T-helper 1 cell treated with Interleukin-12 subunit alpha and Interleukin-12 subunit beta and Interleukin-4 antibody, amounts not matched to agents 30 μg/mL and 1 μg/mL, for 36 hours (primary cell): Measurements from ENCODE around the gene HIGD1C.
"Not testable (repeated sequence)": the region's sequence is repeated elsewhere in the genome, so short reads cannot be mapped to it uniquely, and the experiment has no call there.

Experiments
- H3K27ac Mint-ChIP-seq: one replicate; pipeline ENCODE4 v1.8.0; 2021; ENCODE audit warnings: mild to moderate bottlenecking, mixed read lengths
- H3K27me3 Mint-ChIP-seq: one replicate; pipeline ENCODE4 v1.8.0; 2021; ENCODE audit warnings: low read depth, mixed read lengths
- H3K36me3 Mint-ChIP-seq: one replicate; pipeline ENCODE4 v1.8.0; 2021; ENCODE audit warnings: low read depth, mixed read lengths
- H3K4me1 Mint-ChIP-seq: one replicate; pipeline ENCODE4 v1.8.0; 2021; ENCODE audit warnings: low read depth, mixed read lengths
- H3K4me3 Mint-ChIP-seq: one replicate; pipeline ENCODE4 v1.8.0; 2021; ENCODE audit warnings: mild to moderate bottlenecking, moderate library complexity, mixed read lengths
- H3K9me3 Mint-ChIP-seq: one replicate; pipeline ENCODE4 v1.8.0; 2021; ENCODE audit warnings: mixed read lengths

Gene HIGD1C

DNA sequence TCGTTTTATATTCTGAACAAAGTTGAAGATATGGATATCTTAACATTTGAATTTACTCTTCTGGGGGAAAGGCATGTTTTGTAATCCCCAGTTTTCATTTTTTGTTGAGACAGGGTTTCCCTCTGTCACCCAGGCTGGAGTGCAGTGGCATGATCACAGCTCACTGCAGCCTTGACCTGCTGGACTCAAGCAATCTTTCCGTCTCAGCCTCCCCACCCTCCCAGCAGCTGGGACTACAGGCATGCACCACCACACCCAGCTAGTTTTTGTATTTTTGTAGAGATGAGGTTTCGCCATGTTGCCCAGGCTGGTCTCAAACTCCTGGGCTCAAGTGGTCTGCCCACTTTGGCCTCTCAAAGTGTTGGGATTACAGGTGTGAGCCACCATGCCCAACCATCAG, 25.4 kb upstream of the HIGD1C start:
- not testable (repeated sequence) for H3K27ac Mint-ChIP-seq, H3K27me3 Mint-ChIP-seq
- H3K4me1 Mint-ChIP-seq = peaks cover 26% of the 10 kb centered on the region

DNA sequence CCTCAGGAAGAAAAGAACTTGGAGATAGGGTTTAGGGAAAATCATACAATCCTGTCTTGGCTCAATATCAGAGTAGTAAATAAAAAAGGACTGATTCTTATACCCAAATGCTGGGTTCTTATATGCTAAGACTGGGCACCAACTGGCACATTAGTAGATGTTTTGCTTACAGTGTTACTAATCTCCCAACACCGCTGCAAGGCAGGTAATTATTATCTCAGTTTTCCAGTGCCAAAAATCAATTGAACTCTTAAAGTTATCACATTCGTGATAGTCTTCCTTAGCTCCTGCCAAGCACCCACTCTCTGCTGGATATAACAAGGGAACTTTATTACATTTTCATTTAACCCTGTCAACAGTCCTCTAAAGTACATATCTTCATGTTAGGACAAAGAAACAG, 25.0 kb upstream of the HIGD1C start:
- no peak overlapping the region for H3K4me3 Mint-ChIP-seq

More for the DNA sequence above, 25.4 kb upstream of the HIGD1C start:
- H3K9me3 Mint-ChIP-seq, H3K4me3 Mint-ChIP-seq, H3K36me3 Mint-ChIP-seq: not testable (repeated sequence)

DNA sequence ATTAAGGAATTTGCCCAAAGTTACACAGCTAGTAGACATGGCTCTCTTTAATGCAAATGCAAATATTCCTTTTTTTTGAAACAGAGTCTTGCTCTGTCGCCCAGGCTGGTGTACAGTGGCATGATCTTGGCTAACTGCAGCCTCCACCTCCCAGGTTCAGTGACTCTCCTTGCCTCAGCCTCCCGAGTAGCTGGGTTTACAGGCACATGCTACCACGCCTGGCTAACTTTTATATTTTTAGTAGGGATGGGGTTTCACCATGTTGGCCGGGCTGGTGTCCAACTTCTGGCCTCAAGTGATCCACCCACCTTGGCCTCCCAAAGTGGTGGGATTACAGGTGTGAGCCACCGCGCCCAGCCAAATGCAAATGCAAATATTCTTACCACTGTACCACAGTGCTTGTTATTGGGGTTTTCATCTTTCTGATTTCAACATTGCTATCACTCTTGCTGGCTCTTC, 24.5 kb upstream of the HIGD1C start:
- H3K27me3 Mint-ChIP-seq = no peaks in the 10 kb centered on the region
- H3K36me3 Mint-ChIP-seq = no peaks in the 10 kb centered on the region
- no peaks in the 10 kb centered on the region for H3K9me3 Mint-ChIP-seq
- no peak overlapping the region for H3K4me3 Mint-ChIP-seq
- peaks cover 27% of the 10 kb centered on the region for H3K4me1 Mint-ChIP-seq
- no peak overlapping the region for H3K27ac Mint-ChIP-seq

More for the DNA sequence above, 25.0 kb upstream of the HIGD1C start:
- Mint-ChIP-seq H3K27ac (no peak overlapping the region), H3K4me1 (peaks cover 26% of the 10 kb centered on the region), H3K36me3 (no peaks in the 10 kb centered on the region), H3K27me3 (no peaks in the 10 kb centered on the region), H3K9me3 (no peaks in the 10 kb centered on the region)

DNA sequence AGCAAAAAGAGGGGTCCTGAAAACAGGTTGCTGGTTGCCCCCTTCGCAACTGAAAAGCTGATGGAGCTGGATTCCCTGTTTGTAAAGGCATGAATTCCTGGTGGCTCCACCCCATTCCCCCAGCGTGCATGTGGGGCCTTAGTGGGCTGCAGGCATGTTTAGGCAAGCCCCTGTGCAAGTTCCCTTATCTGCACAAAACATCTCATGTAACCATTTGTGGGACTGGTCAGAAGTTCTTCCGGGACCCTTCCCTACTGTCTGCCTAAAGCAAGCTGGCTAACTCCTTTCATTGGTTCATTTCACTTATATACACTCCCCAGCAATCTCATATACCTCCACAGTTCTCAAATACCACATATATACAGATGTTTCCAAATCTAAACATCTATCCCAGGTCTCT, 24.0 kb upstream of the HIGD1C start:
- Mint-ChIP-seq H3K4me1 (peaks cover 31% of the 10 kb centered on the region), H3K27ac (no peak overlapping the region), H3K36me3 (no peaks in the 10 kb centered on the region), H3K4me3 (no peak overlapping the region), H3K27me3 (no peaks in the 10 kb centered on the region), H3K9me3 (no peaks in the 10 kb centered on the region)

DNA sequence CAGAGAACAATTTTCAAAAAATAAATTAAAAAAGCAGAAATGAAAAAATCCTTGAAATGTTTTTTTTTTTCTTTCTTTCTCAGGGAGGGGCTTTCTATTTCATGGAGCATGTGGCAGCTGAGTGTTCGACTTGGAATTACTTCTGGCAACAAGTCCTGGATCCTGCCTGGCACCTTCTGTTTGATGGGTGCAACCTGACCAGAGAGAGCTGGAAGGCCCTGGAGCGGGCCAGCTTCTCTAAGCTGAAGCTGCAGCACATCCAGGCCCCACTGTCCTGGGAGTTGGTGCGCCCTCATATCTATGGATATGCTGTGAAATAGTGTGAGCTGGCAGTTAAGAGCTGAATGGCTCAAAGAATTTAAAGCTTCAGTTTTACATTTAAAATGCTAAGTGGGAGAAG, 22.5 kb upstream of the HIGD1C start:
- no peaks in the 10 kb centered on the region for H3K36me3 Mint-ChIP-seq
- no peak overlapping the region for H3K27ac Mint-ChIP-seq
- H3K27me3 Mint-ChIP-seq = no peaks in the 10 kb centered on the region
- H3K9me3 Mint-ChIP-seq = no peaks in the 10 kb centered on the region
- H3K4me3 Mint-ChIP-seq = no peak overlapping the region
- H3K4me1 Mint-ChIP-seq = peaks cover 31% of the 10 kb centered on the region

DNA sequence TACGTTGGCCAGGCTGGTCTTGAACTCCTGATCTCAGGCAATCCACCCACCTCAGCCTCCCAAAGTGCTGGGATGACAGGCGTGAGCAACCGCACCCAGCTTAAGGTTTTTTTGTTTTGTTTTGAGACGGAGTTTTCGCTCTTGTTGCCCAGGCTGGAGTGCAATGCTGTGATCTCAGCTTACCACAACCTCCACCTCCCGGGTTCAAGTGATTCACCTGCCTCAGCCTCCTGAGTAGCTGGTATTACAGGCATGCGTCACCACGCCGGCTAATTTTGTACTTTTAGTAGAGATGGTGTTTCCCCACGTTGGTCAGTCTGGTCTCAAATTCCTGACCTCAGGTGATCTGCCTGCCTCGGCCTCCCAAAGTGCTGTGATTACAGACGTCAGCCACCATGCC, 21.9 kb upstream of the HIGD1C start:
- H3K27ac Mint-ChIP-seq, H3K4me3 Mint-ChIP-seq: not testable (repeated sequence)

DNA sequence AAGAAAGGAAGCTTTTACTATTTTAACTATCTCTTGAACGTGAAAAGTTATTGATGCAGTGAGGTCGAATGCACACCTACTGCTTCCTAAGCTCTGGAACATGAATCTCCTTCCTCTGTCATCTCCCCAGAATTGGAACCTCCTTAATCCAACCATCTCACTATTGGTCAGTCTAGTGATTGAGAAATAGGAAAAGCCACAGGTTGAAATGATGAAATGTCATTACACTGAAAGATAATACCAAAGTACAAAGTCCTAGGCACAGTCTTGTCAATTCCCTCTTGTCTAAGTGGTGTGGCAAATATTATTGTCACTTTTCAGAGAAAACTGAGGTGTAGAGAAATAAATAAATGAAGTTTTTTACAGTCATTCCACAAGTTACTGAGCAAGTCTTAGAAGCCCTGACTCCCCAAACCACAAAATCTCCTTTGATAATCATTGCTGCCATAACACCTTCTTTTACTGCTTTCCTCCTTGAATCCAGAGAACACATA, 19.5 kb upstream of the HIGD1C start:
- Mint-ChIP-seq H3K27ac (no peak overlapping the region), H3K4me3 (no peak overlapping the region), H3K27me3 (no peaks in the 10 kb centered on the region), H3K4me1 (peaks cover 22% of the 10 kb centered on the region), H3K9me3 (peaks cover 7% of the 10 kb centered on the region), H3K36me3 (no peaks in the 10 kb centered on the region)

More for the DNA sequence above, 21.9 kb upstream of the HIGD1C start:
- H3K4me1 Mint-ChIP-seq = peaks cover 25% of the 10 kb centered on the region
- H3K27me3 Mint-ChIP-seq, H3K36me3 Mint-ChIP-seq, H3K9me3 Mint-ChIP-seq: not testable (repeated sequence)

DNA sequence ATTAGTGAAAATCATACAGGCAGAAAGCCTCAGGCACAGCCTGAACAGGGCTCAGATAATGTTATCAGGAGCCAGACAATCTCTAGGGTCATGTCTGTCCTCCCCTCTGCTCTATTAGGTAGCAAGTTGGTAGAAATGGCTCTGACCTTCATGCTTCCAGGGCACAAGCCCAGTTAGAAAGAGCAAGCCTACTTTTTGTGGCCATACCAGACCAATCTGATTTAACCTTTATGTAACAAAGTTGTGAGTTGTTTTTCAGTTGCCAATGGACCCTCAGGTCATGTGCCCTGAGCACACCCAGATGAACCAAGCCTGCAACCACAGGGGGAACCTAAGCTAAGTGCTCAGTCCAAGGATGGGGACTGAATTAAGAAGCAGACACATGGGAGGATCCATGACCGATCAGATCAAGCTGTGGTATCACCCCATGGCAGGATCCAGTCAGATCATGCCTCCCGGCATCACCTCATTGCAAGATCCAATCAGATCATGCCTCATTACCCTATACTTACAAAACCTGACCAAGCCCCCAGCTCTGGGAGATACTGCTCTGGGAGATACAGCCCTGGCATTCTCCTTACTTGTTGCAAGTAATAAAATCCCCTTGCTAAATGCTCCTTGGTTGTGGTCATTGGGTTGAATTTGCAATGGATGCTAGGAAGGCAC, 18.8 kb upstream of the HIGD1C start:
- Mint-ChIP-seq H3K4me3 (no peak overlapping the region), H3K36me3 (peaks cover 2% of the 10 kb centered on the region), H3K4me1 (peaks cover 20% of the 10 kb centered on the region), H3K27ac (no peak overlapping the region), H3K9me3 (peaks cover 9% of the 10 kb centered on the region), H3K27me3 (no peaks in the 10 kb centered on the region)

DNA sequence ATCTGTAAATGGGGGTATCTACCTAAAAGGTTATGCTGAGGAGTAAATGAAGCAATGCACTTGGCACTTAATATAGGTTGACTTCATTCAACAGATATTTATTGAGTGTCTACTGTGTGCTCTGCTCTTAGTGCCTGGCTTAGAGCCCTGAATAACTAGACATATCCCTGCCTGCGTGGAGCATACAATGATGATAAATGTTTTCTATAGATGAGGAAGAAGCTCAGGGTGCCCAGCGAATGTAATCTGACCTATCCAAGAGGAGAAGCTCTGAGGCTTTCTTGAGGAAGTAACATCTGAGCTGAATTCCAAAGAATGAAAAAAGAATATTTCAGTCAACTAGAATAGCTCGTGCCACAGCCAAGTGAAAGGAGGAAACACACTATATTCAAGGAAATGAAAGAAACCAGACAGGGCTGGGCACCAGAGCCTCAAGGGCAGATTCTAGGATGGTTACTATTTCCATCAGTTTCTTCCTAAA, 17.9 kb upstream of the HIGD1C start:
- Mint-ChIP-seq H3K9me3 (peaks cover 17% of the 10 kb centered on the region), H3K4me1 (peaks cover 20% of the 10 kb centered on the region), H3K27me3 (no peaks in the 10 kb centered on the region), H3K4me3 (no peak overlapping the region), H3K27ac (peak overlapping the region; percentile 11), H3K36me3 (peaks cover 5% of the 10 kb centered on the region)

DNA sequence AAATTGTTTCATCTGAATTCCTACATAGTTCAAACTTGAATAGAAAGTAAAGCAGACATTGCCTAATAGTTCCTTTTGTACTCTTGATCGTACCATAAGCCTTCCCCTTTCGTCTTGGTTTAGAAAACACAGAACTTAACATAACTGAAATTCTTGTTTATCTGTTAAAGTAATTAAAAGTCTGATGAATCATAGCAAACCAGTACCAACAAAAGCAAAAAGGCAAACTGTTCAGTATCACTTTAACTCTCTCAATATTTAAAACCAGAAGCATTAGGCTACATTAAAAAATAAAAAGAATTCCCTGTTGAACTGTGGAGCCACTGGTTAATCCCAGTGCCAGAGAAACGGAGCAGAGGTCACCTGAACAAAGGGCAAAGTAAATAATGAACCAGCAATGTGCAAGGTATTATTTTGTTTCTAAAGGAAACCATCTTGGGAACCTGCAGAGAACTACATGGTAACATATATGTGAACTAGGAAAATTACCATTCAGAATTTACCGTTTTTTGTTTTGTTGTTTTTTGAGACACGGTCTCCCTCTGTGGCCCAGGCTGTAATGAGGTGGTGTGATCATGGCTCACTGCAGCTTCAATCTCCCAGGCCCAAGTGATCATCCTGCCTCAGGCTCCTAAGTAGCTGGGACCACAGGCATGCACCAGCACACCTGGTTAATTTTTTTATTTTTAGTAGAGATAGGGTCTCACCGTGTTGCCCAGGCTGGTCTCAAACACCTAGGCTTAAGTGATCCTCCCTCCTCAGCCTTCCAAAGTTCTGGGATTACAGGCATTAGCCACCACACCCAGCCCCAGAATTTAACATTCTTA, 17.1 kb upstream of the HIGD1C start:
- H3K27me3 Mint-ChIP-seq = no peaks in the 10 kb centered on the region
- H3K9me3 Mint-ChIP-seq = peaks cover 19% of the 10 kb centered on the region
- H3K27ac Mint-ChIP-seq = no peak overlapping the region
- H3K4me3 Mint-ChIP-seq = no peak overlapping the region
- H3K4me1 Mint-ChIP-seq = peaks cover 20% of the 10 kb centered on the region
- H3K36me3 Mint-ChIP-seq = peaks cover 6% of the 10 kb centered on the region

DNA sequence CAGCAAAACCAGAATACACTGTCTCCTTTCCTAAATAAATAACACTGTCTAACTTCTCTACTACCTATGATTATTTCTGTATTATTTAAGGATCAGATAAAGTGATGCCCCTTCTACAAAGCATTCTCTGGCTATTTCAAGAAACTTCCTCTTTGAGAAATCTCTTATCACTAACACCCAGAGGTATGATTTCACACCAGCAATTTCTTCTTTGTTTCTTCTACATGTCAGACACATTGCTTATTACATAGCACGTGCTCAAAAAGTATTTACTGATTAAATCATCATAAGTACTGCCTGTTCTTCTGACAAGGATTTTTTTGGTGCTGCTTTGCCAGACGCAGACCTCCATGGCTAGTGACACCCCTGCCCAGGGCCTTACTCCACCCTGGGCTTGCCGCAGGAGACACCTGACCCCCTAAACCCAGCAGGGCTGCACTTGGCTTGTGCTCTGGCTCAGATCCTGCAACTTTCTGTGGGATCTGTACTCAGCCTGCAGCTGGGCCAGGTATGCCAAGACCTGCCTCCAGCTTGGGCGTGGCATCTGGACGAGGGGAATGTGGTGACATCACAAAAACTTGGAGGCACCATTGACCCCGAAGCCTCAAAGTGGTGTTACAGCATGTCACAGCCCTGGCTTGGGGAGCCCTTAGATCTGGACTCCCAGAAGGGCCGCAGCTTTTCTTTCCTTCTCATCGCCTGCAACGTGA, 15.4 kb upstream of the HIGD1C start:
- Mint-ChIP-seq H3K36me3 (peaks cover 6% of the 10 kb centered on the region), H3K9me3 (peaks cover 19% of the 10 kb centered on the region), H3K27ac (no peak overlapping the region), H3K4me3 (no peak overlapping the region), H3K4me1 (peaks cover 20% of the 10 kb centered on the region), H3K27me3 (no peaks in the 10 kb centered on the region)

DNA sequence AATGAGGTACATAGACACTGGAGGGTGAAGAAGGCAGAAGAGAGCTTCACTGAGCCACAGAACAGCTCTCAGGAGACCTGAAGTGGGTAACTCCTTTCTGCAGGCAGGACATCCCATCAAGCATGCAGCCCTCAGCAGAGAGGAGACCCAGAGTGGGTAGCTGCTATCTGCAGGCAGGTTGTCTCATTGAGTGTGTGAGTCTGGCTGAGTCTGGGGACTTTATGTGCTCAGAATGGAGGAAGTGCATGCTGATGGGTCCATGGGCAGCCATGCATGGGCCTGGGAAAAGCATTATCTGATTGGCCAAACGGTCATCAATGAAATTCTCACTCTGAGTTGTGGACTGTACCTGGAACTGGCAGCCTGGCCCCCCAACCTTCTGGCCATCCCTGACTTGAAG, 14.7 kb upstream of the HIGD1C start:
- Mint-ChIP-seq H3K9me3 (peaks cover 19% of the 10 kb centered on the region), H3K27ac (no peak overlapping the region), H3K4me3 (no peak overlapping the region), H3K27me3 (no peaks in the 10 kb centered on the region), H3K4me1 (peaks cover 18% of the 10 kb centered on the region), H3K36me3 (peaks cover 6% of the 10 kb centered on the region)

DNA sequence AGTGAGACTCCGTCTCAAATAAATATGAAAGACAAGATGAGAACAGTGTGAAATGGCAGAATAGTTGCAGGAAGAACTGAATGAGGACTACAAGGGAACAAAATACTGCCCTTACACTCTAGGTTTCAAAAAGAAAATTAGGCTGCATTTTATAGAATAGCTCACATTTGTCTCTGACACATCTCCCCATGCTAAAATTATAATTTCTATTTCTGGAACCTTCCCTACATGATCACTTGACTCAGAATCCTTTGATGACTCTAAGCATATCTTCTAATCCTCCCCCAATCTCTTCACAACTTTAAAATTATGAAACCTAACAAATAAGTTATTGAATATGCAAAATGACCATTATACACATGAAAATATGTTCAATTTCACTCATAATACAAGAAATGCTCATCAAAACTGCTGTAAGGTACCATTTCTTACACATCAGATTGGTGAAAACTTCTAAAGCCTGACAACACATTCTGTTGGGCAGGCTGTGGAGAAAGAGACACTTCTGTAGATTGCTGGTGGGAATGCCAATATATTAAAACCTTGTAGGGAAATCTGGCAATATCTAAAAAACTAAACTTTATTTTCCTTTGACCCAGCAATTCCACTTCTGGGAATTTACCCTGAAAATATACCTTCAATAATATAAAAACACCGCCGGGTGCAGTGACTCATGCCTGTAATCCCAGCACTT, 4.3 kb upstream of the HIGD1C start:
- Mint-ChIP-seq H3K4me3 (no peak overlapping the region), H3K36me3 (no peaks in the 10 kb centered on the region), H3K4me1 (no peaks in the 10 kb centered on the region), H3K27ac (no peak overlapping the region), H3K27me3 (no peaks in the 10 kb centered on the region), H3K9me3 (peaks cover 5% of the 10 kb centered on the region)

DNA sequence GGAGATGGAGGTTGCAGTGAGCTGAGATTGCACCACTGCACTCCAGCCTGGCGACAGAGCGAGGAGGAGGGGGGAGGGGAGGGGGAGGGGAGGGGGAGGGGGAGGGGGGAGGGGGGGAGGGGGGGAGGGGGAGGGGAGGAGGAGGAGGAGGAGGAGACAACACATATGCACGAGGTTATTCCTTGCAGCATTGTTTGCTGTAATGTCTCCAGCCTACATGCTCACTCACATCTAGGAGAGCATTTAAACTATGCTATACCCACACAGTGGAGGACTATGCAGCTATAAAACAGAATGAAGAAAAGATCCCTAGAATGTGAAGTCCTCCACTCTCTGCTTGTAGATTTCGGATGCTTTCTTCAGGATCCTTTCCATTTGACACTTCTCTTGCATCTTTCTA, 3.5 kb upstream of the HIGD1C start:
- H3K4me1 Mint-ChIP-seq = no peaks in the 10 kb centered on the region

More for the DNA sequence above, 3.5 kb upstream of the HIGD1C start:
- Mint-ChIP-seq H3K27me3 (no peaks in the 10 kb centered on the region), H3K36me3 (no peaks in the 10 kb centered on the region), H3K27ac (no peak overlapping the region), H3K4me3 (no peak overlapping the region), H3K9me3 (peaks cover 5% of the 10 kb centered on the region)
